ENCODE data around the gene ATF5. TPM values are rescaled to one million over a fixed set of nuclear protein-coding genes. Genes with fewer than 3 reads are reported as not detected.

The ATF5 gene
- total and polyA plus RNA-seq, 2 donors (not counting 1 experiment from before 2014, with no cell fraction given): 9.0 to 37.6 TPM

DNA sequence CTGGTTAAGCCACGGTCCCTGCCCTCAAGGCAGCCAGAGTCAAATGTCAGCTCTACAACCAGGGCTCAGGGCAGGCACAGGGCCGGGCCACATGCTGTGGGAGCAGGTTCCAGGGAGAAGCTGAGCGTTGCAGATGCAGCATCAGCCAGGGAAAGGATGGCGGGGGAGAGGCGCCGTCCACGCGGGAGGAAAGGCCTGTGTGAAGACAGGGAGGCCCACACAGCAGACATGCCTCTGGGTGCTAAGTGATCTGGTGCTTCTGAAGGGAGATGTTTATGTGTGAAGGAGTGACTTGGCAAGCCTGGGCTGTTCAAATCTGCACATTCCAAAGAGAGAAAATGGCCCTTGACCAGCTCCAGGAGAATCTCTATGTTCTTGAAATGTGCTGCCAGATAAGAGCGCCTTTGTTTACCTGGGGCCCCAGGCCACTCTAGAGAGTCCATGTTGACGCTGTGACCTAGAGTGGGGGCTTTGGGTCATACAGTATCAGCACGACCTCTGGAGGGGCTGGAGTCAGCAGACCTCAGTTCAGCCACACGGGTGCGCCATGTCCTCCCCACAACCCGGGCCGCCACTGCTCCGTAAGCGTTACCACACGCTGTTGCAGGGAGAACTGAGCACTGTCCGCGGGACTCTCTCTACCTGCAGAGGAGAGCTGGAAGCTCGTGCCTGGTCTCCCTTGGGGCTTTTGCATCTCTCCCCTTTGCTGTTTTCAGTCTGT, 15.9 kb upstream of the ATF5 start:
- Mint-ChIP-seq H3K27ac (peak overlapping the region; percentile 80), H3K9me3 (ENCODE audit: insufficient read depth) (no peaks in the 10 kb centered on the region), H3K4me1 (peaks cover 66% of the 10 kb centered on the region), H3K4me3 (no peak overlapping the region), H3K27me3 (no peaks in the 10 kb centered on the region)
- Histone ChIP-seq H3K4me2 (replicated peaks; ENCODE audit: low read depth, low read length, poor library complexity, severe bottlenecking) (no peak overlapping the region), H3K9ac (ENCODE audit: low read length) (no peak overlapping the region), H2AFZ (ENCODE audit: insufficient read depth, low read depth, low read length, poor library complexity, severe bottlenecking) (no peak overlapping the region), H3K27ac (ENCODE audit: low read length in 2 of 2) (no peak overlapping the region), H3K27me3 (replicated peaks in 1 of 4; ENCODE audit: control extremely low read depth in 1 of 4, control insufficient read depth in 3 of 4, insufficient read depth in 4 of 4, low read length in 3 of 4) (no peaks in the 10 kb centered on the region), H3K79me2 (ENCODE audit: control insufficient read depth, insufficient read depth, low read length) (peaks cover 44% of the 10 kb centered on the region), H3K4me3 (ENCODE audit: control extremely low read depth in 1 of 5, extremely low read depth in 1 of 5, insufficient read depth in 1 of 5, low read depth in 2 of 5, low read length in 4 of 5) (no peak overlapping the region), H3K4me1 (ENCODE audit: control insufficient read depth in 2 of 2, insufficient read depth in 2 of 2, low read length in 2 of 2) (peaks cover 18 to 32% of the 10 kb centered on the region in 2 donors), H3K36me3 (replicated peaks in 1 of 2; ENCODE audit: control extremely low read depth in 1 of 2, control insufficient read depth in 1 of 2, extremely low read depth in 1 of 2, insufficient read depth in 2 of 2, low read length in 1 of 2) (peaks cover 0 to 57% of the 10 kb centered on the region in 2 experiments), H3K9me3 (ENCODE audit: control extremely low read depth in 1 of 3, control insufficient read depth in 2 of 3, insufficient read depth in 1 of 3, low read length in 2 of 3) (peaks cover 0 to 3% (median 0%) of the 10 kb centered on the region in 3 donors), H4K20me1 (ENCODE audit: control insufficient read depth, insufficient read depth, low read length, poor library complexity, severe bottlenecking) (peaks cover 39% of the 10 kb centered on the region)
- 90% methylated on average over 21 of the region's 21 CpGs for WGBS (ENCODE audit: insufficient coverage)
- no peak for DNase-seq
- POLR2A ChIA-PET: no interaction called here
- CTCF ChIA-PET: interaction anchor here (0.8 to 3.7 kb wide), 2 partner anchors 16 to 23 kb away, joined by 3 to 16 read pairs; partner anchors contain the start of gene IL4I1
- no peak for ATAC-seq (ENCODE audit: low read depth)
- TF ChIP-seq, protein P1, sequence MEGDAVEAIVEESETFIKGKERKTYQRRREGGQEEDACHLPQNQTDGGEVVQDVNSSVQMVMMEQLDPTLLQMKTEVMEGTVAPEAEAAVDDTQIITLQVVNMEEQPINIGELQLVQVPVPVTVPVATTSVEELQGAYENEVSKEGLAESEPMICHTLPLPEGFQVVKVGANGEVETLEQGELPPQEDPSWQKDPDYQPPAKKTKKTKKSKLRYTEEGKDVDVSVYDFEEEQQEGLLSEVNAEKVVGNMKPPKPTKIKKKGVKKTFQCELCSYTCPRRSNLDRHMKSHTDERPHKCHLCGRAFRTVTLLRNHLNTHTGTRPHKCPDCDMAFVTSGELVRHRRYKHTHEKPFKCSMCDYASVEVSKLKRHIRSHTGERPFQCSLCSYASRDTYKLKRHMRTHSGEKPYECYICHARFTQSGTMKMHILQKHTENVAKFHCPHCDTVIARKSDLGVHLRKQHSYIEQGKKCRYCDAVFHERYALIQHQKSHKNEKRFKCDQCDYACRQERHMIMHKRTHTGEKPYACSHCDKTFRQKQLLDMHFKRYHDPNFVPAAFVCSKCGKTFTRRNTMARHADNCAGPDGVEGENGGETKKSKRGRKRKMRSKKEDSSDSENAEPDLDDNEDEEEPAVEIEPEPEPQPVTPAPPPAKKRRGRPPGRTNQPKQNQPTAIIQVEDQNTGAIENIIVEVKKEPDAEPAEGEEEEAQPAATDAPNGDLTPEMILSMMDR (IDR thresholded peaks at IDR 0.05): no peak
- no peak for TF ChIP-seq EZH2 (IDR thresholded peaks at IDR 0.05; ENCODE audit: borderline replicate concordance, insufficient read depth, low read depth, low read length, poor library complexity, severe bottlenecking)
- intact Hi-C loops (cut with micrococcal nuclease): no loop called here

GRCh38 chr19:49913720-49914119, 15.3 kb upstream of the ATF5 start:
- Histone ChIP-seq H3K9ac (ENCODE audit: low read length) (no peak overlapping the region), H3K36me3 (replicated peaks in 1 of 2; ENCODE audit: control extremely low read depth in 1 of 2, control insufficient read depth in 1 of 2, extremely low read depth in 1 of 2, insufficient read depth in 2 of 2, low read length in 1 of 2) (peaks cover 0 to 53% of the 10 kb centered on the region in 2 experiments), H3K79me2 (ENCODE audit: control insufficient read depth, insufficient read depth, low read length) (peaks cover 46% of the 10 kb centered on the region), H2AFZ (ENCODE audit: insufficient read depth, low read depth, low read length, poor library complexity, severe bottlenecking) (no peak overlapping the region), H4K20me1 (ENCODE audit: control insufficient read depth, insufficient read depth, low read length, poor library complexity, severe bottlenecking) (peaks cover 38% of the 10 kb centered on the region), H3K4me2 (replicated peaks; ENCODE audit: low read depth, low read length, poor library complexity, severe bottlenecking) (no peak overlapping the region), H3K9me3 (ENCODE audit: control extremely low read depth in 1 of 3, control insufficient read depth in 2 of 3, insufficient read depth in 1 of 3, low read length in 2 of 3) (peaks cover 0 to 3% (median 0%) of the 10 kb centered on the region in 3 donors), H3K27ac (ENCODE audit: low read length in 2 of 2) (no peak overlapping the region), H3K4me3 (ENCODE audit: control extremely low read depth in 1 of 5, extremely low read depth in 1 of 5, insufficient read depth in 1 of 5, low read depth in 2 of 5, low read length in 4 of 5) (no peak overlapping the region), H3K27me3 (replicated peaks in 1 of 4; ENCODE audit: control extremely low read depth in 1 of 4, control insufficient read depth in 3 of 4, insufficient read depth in 4 of 4, low read length in 3 of 4) (no peaks in the 10 kb centered on the region), H3K4me1 (ENCODE audit: control insufficient read depth in 2 of 2, insufficient read depth in 2 of 2, low read length in 2 of 2) (peaks cover 17 to 28% of the 10 kb centered on the region in 2 donors)
- H3K9me3 Mint-ChIP-seq (ENCODE audit: insufficient read depth): no peaks in the 10 kb centered on the region
- 91% methylated on average over 9 of the region's 10 CpGs for WGBS (ENCODE audit: insufficient coverage)
- no peak for ATAC-seq (ENCODE audit: low read depth)
- POLR2A ChIA-PET: interaction anchor here (1.1 kb wide), 1 partner anchor 20 kb away, joined by 3 read pairs; no protein-coding TSS in a partner anchor
- DNase-seq: no peak
- H3K27ac Mint-ChIP-seq: peak overlapping the region; percentile 59
- intact Hi-C loops (cut with micrococcal nuclease): no loop called here
- CTCF ChIA-PET: interaction anchor here (0.8 to 3.7 kb wide), 2 partner anchors 17 to 24 kb away, joined by 3 to 16 read pairs; partner anchors contain the start of gene IL4I1
- H3K4me1 Mint-ChIP-seq: peaks cover 66% of the 10 kb centered on the region
- no peaks in the 10 kb centered on the region for H3K27me3 Mint-ChIP-seq
- H3K4me3 Mint-ChIP-seq: no peak overlapping the region
- TF ChIP-seq EZH2 (IDR thresholded peaks at IDR 0.05; ENCODE audit: borderline replicate concordance, insufficient read depth, low read depth, low read length, poor library complexity, severe bottlenecking): no peak
- TF ChIP-seq, protein P1 (IDR thresholded peaks at IDR 0.05): no peak

All from B cell (primary cell).